Mucosa of descending colon (tissue), 3 donors: ENCODE results near the gene C17orf114.

Experiments used
- ATAC-seq: fragments of 200-7000 bp; cut with Tn5 transposase; one replicate; pipeline ENCODE4 v1.9.1; 2020; ENCODE audit warnings: mild to moderate bottlenecking, moderate library complexity
- DNase-seq, 3 donors: peaks; one replicate each; pipeline ENCODE4 v3.0.0-alpha.2; 2020
- H3K36me3 ChIP-seq: fragments of 200-600 bp; one replicate; pipeline ENCODE4 v1.8.0; 2021; ENCODE audit warnings: low read depth, mild to moderate bottlenecking
- H3K4me1 ChIP-seq: fragments of 200-600 bp; one replicate; pipeline ENCODE4 v1.8.0; 2021; ENCODE audit warnings: low read depth, mild to moderate bottlenecking
- H3K4me3 ChIP-seq: fragments of 200-600 bp; one replicate; pipeline ENCODE4 v1.8.0; 2021; ENCODE audit warnings: mild to moderate bottlenecking
- H3K9me3 ChIP-seq: fragments of 200-600 bp; one replicate; pipeline ENCODE4 v1.8.0; 2021; ENCODE audit warnings: mild to moderate bottlenecking
- CTCF ChIP-seq: fragments of 200-600 bp; IDR thresholded peaks from one replicate; pipeline ENCODE4 v1.8.0; 2022; ENCODE audit warnings: antibody characterized with exemption, mild to moderate bottlenecking
- intact Hi-C, 2 donors: fragments of 100-400 bp; cut with DNase I in 1 of 2; cut with micrococcal nuclease in 1 of 2; formaldehyde crosslinking; loops; one replicate each; pipeline versions ENCODE4 v1.11.0 to v1.11.1; 2022; cut with DNase I, micrococcal nuclease
- donor health status: DM: no; HTN: no; CAD: no; lungs with moderate emphysema.
- donor health status: DM: no; HTN: no; CAD: no.
- donor health status: DM: no; HTN: yes; CAD: no.

Gene C17orf114

GRCh38 chr17:4802228-4802627, at the start of gene C17orf114:
Gene C17orf114, minus strand, starts transcription at chr17:4802328.
- no peak for ATAC-seq
- intact Hi-C loops, result no loop called here
- no peak within 1 kb of the TSS for H3K4me3 ChIP-seq
- peaks cover 1% of the 10 kb centered on the region for H3K4me1 ChIP-seq
- no peak for DNase-seq
- no peaks in the 10 kb centered on the region for H3K9me3 ChIP-seq
- no peak for TF ChIP-seq CTCF
- no peaks in the 10 kb centered on the region for H3K36me3 ChIP-seq

- no peaks in the 10 kb centered on the region for H3K9me3 ChIP-seq
- TF ChIP-seq CTCF, result no peak
- H3K4me3 ChIP-seq, result no peak overlapping the region
- H3K4me1 ChIP-seq, result peaks cover 25% of the 10 kb centered on the region
- no peaks in the 10 kb centered on the region for H3K36me3 ChIP-seq
- intact Hi-C loops, result no loop called here
- ATAC-seq (no peak), DNase-seq (no peak)
Measured at GRCh38 chr17:4851084-4851483, 49.0 kb upstream of the C17orf114 start.

GRCh38 chr17:4850246-4850645, 48.1 kb upstream of the C17orf114 start:
- DNase-seq, result peak in 2 of 3 donors; percentile 57 to 68
- intact Hi-C loops, result no loop called here
- H3K4me1 ChIP-seq, result peaks cover 31% of the 10 kb centered on the region
- H3K36me3 ChIP-seq, result no peaks in the 10 kb centered on the region
- no peak overlapping the region for H3K4me3 ChIP-seq
- peak; percentile 94 for ATAC-seq
- TF ChIP-seq CTCF, result no peak
- no peaks in the 10 kb centered on the region for H3K9me3 ChIP-seq

- intact Hi-C loops, result no loop called here
- H3K36me3 ChIP-seq, result no peaks in the 10 kb centered on the region
- no peak for ATAC-seq
- no peaks in the 10 kb centered on the region for H3K9me3 ChIP-seq
- no peak for TF ChIP-seq CTCF
- H3K4me3 ChIP-seq, result no peak overlapping the region
- H3K4me1 ChIP-seq, result peaks cover 31% of the 10 kb centered on the region
- DNase-seq, result no peak
Measured at GRCh38 chr17:4849011-4849536, 46.9 kb upstream of the C17orf114 start.

GRCh38 chr17:4846635-4847390, 44.7 kb upstream of the C17orf114 start:
- H3K36me3 ChIP-seq, result no peaks in the 10 kb centered on the region
- H3K9me3 ChIP-seq, result no peaks in the 10 kb centered on the region
- peaks cover 26% of the 10 kb centered on the region for H3K4me1 ChIP-seq
- intact Hi-C loops, result no loop called here
- no peak for DNase-seq
- H3K4me3 ChIP-seq, result no peak overlapping the region
- no peak for TF ChIP-seq CTCF
- ATAC-seq, result no peak
